Activated T-cell treated with anti-CD3 and anti-CD28 coated beads, Interleukin-2, amount 50 U/mL, for 4 hours (primary cell): ENCODE measurements around the gene CLIP2. TPM values are rescaled to one million over a fixed set of nuclear protein-coding genes. Genes with fewer than 3 reads are reported as not detected.

Experiments used
- ATAC-seq, 2 donors: fragments of 200-7000 bp; cut with Tn5 transposase; one replicate each; pipeline ENCODE4 v1.10.0; 2021
- DNase-seq: peaks from one replicate; pipeline ENCODE4 v3.0.0-alpha.2; 2020
- H3K27me3 Mint-ChIP-seq: one replicate; pipeline ENCODE4 v1.8.0; 2021; ENCODE audit warnings: low read depth, mixed read lengths
- H3K36me3 Mint-ChIP-seq: one replicate; pipeline ENCODE4 v1.8.0; 2022; ENCODE audit warnings: mixed read lengths; ENCODE audit not compliant: insufficient read depth
- H3K4me1 Mint-ChIP-seq: one replicate; pipeline ENCODE4 v1.8.0; 2021; ENCODE audit warnings: low read depth, mixed read lengths
- H3K4me3 Mint-ChIP-seq: one replicate; pipeline ENCODE4 v1.8.0; 2021; ENCODE audit warnings: mild to moderate bottlenecking, moderate library complexity, mixed read lengths
- H3K9me3 Mint-ChIP-seq: one replicate; pipeline ENCODE4 v1.8.0; 2021; ENCODE audit warnings: mixed read lengths
- total RNA-seq, 3 donors: library from RNA; stranded (reverse); gene quantifications; one replicate each; pipeline ENCODE4 v1.2.1, GENCODE V29; 2021

The CLIP2 gene
- total RNA-seq, 3 donors from 2014 or later, result 1.2 to 2.5 (median 1.4) TPM

DNA sequence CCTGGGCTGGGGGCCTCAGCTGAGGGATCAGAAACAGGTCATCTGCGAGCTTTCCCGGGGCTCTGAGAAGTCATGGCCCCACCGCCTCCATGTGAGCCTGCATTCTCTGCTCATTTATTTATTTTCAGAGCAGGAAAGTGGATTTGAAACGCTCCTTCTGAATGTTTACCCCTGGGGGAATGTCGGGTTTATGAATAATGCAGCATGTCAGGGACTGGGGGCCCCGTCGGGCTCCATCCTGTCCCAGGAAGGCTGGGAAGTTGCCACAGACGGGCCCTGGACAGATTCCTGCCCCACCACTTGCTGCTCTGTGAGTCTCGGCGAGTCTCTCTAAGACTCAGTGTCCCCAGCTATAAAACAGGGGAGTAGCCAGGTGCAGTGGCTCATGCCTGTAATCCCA, 152.6 kb downstream of the CLIP2 start:
- H3K36me3 Mint-ChIP-seq, result no peaks in the 10 kb centered on the region
- peaks cover 7% of the 10 kb centered on the region for H3K9me3 Mint-ChIP-seq
- no peaks in the 10 kb centered on the region for H3K27me3 Mint-ChIP-seq
- H3K4me1 Mint-ChIP-seq, result no peaks in the 10 kb centered on the region
- DNase-seq (no peak), ATAC-seq (no peak)
- no peak overlapping the region for H3K4me3 Mint-ChIP-seq

DNA sequence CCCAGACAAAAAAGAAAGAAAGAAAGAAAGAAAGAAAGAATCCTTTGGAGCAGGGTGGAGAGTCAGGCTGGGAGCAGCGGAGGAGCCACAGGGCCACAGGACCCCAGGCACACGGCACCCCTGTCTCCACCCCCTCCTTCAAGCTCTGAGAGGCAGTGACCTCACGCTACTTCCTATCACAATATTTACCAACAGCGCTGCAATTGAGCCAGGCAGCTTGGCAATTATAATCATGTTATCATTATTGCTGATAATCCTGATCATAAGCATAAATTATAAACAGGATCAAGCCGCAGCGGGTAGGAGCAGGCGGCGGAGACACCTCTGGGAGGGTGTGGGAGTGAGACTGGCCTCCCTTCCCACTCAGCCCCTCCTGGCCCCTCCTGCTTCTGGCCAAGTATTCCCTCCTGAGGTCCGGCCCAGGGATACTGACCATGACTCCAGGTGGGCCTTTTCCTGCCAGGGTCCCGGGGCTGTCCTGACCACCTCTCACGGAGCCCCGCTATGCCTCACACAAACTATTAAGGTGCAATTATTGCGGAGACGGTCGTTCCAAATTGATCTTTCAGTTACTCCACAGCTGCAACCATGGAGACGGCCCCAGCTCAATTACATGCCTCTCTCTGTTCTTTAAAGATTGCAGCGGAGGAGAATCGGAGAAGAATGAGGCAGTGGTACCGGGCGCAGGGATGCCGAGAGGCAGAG, 154.5 kb downstream of the CLIP2 start:
- DNase-seq, result no peak
- Mint-ChIP-seq H3K9me3 (no peaks in the 10 kb centered on the region), H3K4me3 (no peak overlapping the region), H3K27me3 (no peaks in the 10 kb centered on the region), H3K36me3 (no peaks in the 10 kb centered on the region), H3K4me1 (no peaks in the 10 kb centered on the region)
- no peak for ATAC-seq

DNA sequence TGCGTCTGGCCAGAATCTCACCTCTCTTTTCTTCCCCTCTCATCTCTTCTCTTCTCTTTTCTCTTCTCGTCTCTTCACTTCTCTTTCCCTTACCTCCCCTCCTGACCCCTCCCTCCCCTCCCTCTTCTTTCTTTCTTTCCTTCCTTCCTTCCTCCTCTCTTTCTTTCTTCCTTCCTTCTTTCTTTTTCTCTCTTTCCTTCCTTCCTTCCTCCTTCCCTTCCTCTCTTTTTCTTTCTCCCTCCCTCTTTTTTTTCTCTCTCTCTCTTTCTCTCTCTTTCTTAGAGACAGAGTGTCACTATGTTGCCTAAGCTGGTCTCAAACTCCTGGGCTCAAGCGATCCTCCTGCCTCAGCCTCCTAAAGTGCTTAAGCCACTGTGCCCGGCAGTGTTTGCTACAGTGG, 159.9 kb downstream of the CLIP2 start:
- Mint-ChIP-seq H3K9me3 (no peaks in the 10 kb centered on the region), H3K27me3 (no peaks in the 10 kb centered on the region), H3K4me3 (no peak overlapping the region), H3K4me1 (peaks cover 17% of the 10 kb centered on the region), H3K36me3 (no peaks in the 10 kb centered on the region)
- no peak for DNase-seq
- ATAC-seq, result no peak

DNA sequence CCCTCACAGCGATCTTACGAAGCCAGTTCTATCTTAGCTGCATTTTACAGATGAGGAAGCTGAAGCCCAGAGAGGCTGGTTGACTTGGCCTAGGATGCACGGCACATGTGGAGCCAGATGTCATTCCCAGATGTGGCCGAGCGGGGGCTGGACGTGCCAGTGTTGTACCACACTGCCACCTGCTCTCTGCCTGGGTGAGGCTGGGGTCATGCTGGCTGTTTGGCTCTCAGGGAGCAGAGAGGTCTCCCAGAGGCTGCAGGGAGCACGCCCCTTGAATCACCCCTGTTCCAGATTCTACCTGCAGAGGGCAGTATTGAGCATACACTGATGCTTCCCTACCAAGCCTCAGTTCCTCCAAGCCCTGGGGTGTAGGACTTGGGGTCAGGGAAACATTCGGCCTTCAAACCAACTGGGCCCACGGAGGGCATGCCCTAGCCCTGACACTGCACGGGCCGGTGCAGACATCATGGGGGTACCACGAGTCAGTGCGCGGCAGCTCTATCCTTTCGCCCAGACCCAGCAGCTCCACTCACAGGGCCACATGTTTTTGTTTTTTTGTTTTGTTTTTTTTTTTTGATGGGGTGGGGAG, 160.7 kb downstream of the CLIP2 start:
- peak; percentile 73 for DNase-seq
- Mint-ChIP-seq H3K36me3 (no peaks in the 10 kb centered on the region), H3K4me3 (no peak overlapping the region), H3K9me3 (no peaks in the 10 kb centered on the region), H3K27me3 (no peaks in the 10 kb centered on the region), H3K4me1 (peaks cover 17% of the 10 kb centered on the region)
- peak; percentile 10 to 22 for ATAC-seq

DNA sequence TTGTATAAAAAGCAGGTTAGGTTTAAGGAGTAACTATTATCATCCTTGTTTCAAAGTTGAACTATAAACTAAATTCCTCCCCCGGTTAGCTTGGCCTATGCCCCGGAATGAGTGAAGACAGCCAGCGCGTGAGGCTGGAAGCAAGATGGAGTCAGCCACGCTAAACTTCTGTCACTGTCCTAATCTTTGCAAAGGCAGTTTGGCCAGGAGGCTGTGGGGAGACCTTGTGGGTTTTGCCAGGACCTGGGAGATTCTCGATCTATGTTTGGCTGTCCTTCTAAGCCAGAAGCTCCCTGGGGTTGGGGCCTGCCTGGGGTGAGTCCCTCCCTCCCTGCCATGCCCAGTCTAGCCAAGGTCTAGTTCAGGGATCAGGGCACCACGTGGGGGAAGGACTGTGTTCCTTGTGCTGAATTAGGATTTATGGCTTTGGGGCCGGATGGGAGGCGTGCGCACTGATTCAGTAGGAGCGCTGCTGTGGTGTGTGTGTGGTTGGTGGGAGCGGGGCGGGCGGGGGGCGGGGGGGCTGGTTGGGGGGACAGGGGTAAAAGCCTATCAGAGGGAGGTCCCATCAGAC, 163.6 kb downstream of the CLIP2 start:
- H3K4me3 Mint-ChIP-seq, result peak overlapping the region; percentile 77
- H3K4me1 Mint-ChIP-seq, result peaks cover 17% of the 10 kb centered on the region
- DNase-seq (no peak), ATAC-seq (peak; percentile 1 to 4)
- H3K27me3 Mint-ChIP-seq, result no peaks in the 10 kb centered on the region
- no peaks in the 10 kb centered on the region for H3K9me3 Mint-ChIP-seq
- H3K36me3 Mint-ChIP-seq, result no peaks in the 10 kb centered on the region

DNA sequence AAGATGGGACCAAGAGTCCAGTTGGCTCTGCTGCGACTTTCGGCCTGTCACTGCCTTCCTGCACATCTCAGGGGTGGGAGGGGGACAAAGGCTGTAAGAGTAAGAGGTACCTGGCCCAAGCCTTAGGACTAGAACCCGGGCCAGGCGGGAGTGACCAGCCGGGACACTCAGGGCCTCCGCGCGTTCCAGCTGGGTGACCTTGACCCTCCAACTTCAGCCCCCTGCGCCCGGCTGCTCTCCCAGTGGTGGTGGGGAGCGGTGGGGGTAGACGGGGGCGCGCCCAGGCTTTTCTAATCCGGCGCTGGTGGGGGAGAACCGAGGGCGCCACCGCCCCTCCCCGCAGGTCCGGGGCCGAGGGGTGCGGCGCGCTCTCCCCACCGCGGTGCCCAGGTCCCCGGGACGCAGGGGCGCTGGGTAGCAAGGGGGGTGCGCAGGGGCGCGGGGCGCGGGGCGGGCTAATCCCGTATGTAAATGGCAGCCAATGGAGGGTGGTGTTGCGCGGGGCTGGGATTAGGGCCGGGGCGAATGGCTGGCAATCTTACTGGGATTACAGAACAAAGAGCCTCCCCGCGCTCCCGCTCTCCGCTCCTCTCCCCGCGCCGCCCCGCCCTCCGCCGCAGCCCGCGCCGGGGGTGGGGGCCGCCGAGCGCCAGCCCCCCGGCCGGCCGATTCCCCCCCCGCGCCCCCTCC, 164.3 kb downstream of the CLIP2 start, which contains the start of gene GTF2IRD1:
GTF2IRD1 (plus strand) TSS at position 585 of the 690 bp plus-strand sequence. CDS start 54,175 bp downstream, outside the sequence.
- no peaks in the 10 kb centered on the region for H3K9me3 Mint-ChIP-seq
- ATAC-seq (peak; percentile 42 to 43), DNase-seq (peak; percentile 36)
- H3K4me1 Mint-ChIP-seq, result peaks cover 17% of the 10 kb centered on the region
- no peaks in the 10 kb centered on the region for H3K27me3 Mint-ChIP-seq
- peak within 1 kb of the TSS; percentile 77 for H3K4me3 Mint-ChIP-seq
- H3K36me3 Mint-ChIP-seq, result no peaks in the 10 kb centered on the region

DNA sequence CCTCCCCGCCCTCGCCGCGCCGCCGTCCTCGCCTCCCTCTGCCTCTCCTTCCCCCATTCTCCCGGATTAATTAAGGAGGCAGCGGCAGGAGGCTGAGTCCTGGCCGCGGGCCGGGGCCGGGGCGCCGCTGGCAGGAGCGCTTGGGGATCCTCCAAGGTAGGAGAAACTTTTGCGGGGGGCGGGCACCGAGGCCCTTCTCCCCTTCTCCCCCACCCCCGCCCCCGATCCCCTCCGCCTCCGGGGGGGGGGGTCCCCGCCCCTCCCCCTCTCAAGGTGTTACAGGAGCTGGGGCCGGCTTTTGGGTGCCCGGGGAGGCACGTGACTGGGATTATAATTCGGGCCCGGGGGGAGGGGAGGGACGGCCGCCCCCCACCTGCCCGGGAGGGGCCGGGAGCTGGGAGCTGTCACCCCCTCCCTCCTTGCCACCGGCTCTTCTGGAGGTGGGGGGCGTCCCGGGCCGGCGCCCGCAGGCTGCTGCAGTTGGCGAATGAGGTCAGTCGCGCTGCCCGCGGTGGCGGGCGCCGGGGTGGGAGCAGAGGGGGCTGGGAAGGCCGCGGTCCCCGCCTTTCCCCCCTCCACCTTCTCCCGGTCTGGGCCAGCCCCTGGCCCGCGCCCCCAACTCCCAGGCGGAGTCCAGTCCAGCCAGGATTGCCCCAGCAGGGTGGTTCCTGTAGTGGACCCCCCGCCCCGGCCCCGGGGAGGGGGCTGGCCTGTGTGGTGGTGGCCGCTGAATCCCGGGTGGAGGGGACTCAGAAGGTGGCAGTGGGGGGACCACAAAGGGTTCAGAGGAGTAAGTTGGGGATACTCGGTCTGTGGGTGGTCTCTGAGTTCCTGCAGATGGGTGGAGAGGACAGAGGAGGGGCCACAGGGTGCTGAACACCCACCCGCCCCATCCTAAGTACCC, 165.1 kb downstream of the CLIP2 start:
- DNase-seq (no peak), ATAC-seq (no peak)
- Mint-ChIP-seq H3K27me3 (no peaks in the 10 kb centered on the region), H3K36me3 (no peaks in the 10 kb centered on the region), H3K4me3 (peak overlapping the region; percentile 26), H3K4me1 (peaks cover 17% of the 10 kb centered on the region), H3K9me3 (no peaks in the 10 kb centered on the region)

DNA sequence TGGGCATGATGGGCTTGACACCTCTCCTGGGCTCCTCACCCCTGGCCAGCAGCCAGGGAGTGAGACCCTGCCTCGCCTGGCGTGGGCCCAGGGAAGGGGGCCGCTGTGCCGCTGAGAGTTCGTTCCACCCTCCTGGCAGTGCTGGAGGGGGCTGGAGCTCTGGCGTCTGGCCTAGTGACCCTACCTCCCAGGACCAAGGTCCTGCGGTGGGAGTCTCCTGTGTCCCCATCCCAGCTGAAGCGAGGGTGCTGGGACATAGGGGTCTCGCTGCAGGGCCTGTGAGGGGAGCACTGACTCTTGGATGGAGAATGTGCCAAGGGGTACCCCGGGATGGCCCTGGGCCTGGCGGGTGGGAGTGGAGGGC, 165.7 kb downstream of the CLIP2 start:
- H3K36me3 Mint-ChIP-seq, result no peaks in the 10 kb centered on the region
- H3K27me3 Mint-ChIP-seq, result no peaks in the 10 kb centered on the region
- no peaks in the 10 kb centered on the region for H3K9me3 Mint-ChIP-seq
- H3K4me1 Mint-ChIP-seq, result peaks cover 14% of the 10 kb centered on the region
- DNase-seq, result no peak
- ATAC-seq, result no peak
- H3K4me3 Mint-ChIP-seq, result peak overlapping the region; percentile 26

DNA sequence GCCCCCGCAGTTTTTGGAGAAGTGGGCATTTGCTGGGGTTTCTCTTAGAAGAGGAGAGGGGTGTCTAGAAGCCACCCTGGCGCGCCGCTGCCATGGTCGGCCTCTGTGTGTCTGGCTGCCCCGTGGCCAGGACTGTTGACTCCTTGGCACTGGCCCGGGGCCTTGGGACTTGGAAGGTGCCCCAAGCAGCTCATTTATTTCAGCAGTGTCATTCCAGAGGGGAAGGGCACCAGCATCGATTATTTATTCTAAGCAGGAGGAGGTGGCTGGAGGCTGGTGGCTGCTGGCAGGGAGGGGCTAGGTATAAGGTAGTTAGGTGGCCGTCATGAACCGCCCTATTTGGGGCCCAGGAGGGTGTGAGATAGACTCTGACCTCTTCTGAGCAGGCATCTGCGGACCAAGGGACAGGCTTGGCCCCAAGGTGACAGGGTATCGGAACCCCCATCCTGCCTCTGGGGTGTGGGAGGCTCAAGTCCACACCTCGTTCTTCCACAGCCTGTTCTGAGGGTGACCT, 166.1 kb downstream of the CLIP2 start:
- ATAC-seq, result no peak

More for the DNA sequence above, 166.1 kb downstream of the CLIP2 start:
- Mint-ChIP-seq H3K36me3 (no peaks in the 10 kb centered on the region), H3K9me3 (no peaks in the 10 kb centered on the region), H3K4me1 (peaks cover 13% of the 10 kb centered on the region), H3K27me3 (no peaks in the 10 kb centered on the region), H3K4me3 (peak overlapping the region; percentile 37)
- no peak for DNase-seq

Other genes with a start within 250 kb of the CLIP2 start
- gene LIMK1, start 205.6 kb upstream of the CLIP2 start, total RNA-seq, result 10 to 100 TPM; 17.9 to 22.1 (median 19.3) TPM
- gene EIF4H, start 115.1 kb upstream of the CLIP2 start, total RNA-seq, result 100 to 1,000 TPM; 427 to 433 (median 433) TPM
- gene LAT2, start 79.4 kb upstream of the CLIP2 start, total RNA-seq, result 10 to 100 TPM in 1 of 3 donors, 1 to 10 TPM in 2; 2.5 to 12.5 (median 5.9) TPM
- 10 to 100 TPM; 71.4 to 85.2 (median 73.8) TPM for gene RFC2, start 35.0 kb upstream of the CLIP2 start, total RNA-seq
- 1 to 10 TPM; 1.6 to 2.6 (median 1.9) TPM for gene GTF2IRD1, start 164.5 kb downstream of the CLIP2 start, total RNA-seq